ENCODE data around the gene SLCO3A1.

Gene SLCO3A1

DNA sequence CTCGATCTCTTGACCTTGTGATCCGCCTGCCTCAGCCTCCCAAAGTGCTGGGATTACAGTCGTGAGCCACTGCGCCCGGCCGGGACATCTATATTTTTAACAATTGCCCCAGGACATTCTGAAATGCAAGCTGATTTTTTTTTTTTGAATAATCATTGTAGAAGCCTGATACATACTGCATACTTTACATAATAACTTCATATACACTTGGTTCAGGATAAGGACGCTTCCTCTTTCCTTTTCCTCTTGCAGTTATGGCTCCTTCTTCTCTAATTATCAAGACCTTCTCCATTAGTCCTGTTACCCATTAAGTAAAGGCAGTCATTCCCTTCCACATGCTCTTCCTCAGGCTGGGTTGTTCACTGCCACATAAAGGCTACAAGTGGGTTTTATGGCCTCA, 58.3 kb downstream of the SLCO3A1 start:
- DNase-seq (ENCODE audit: low read depth in 2 of 2): no peak

GRCh38 chr15:91912336-91912735, 58.8 kb downstream of the SLCO3A1 start:
- no peak for DNase-seq (ENCODE audit: low read depth in 2 of 2)

GRCh38 chr15:91913560-91913959, 60.1 kb downstream of the SLCO3A1 start:
- DNase-seq (ENCODE audit: low read depth in 2 of 2): no peak

- DNase-seq (ENCODE audit: low read depth in 2 of 2): no peak
These were observed 62.1 kb downstream of the SLCO3A1 start for GRCh38 chr15:91915576-91915975.

GRCh38 chr15:91916051-91916450, 62.5 kb downstream of the SLCO3A1 start:
- no peak for DNase-seq (ENCODE audit: low read depth in 2 of 2)

GRCh38 chr15:91917686-91918360, 64.3 kb downstream of the SLCO3A1 start:
- no peak for DNase-seq (ENCODE audit: low read depth in 2 of 2)

GRCh38 chr15:91919014-91919534, 65.6 kb downstream of the SLCO3A1 start:
- DNase-seq (ENCODE audit: low read depth in 2 of 2): no peak

DNA sequence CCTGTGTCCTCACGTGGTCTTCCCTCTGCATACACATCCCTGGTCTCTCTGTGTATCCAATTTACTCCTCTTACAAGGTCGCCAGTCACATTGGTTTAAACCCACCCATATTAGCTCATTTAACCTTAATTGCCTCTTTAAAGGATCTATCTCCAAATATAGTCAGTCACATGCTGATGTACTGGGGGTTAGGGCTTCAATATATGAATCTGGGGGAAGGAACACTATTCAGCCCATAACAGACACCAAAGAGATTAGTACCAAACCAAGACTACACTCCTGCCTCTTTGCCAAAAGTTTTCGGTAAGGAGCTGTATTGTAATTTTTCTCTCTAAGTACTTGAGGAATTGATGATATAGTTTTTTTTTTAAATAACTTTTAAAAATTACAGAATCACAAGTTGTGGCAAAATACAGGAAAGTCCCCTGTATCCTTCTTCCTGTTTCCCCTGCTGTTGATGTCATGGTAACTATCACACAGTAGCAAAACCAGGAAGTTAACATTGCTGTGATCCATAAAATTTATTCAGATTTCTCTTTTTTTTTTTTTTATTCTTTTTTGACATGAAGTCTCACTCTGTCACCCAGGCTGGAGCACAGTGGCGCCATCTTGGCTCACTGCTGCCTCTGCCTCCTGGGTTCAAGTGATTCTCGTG, 67.8 kb downstream of the SLCO3A1 start:
- DNase-seq (ENCODE audit: low read depth in 2 of 2): no peak

DNA sequence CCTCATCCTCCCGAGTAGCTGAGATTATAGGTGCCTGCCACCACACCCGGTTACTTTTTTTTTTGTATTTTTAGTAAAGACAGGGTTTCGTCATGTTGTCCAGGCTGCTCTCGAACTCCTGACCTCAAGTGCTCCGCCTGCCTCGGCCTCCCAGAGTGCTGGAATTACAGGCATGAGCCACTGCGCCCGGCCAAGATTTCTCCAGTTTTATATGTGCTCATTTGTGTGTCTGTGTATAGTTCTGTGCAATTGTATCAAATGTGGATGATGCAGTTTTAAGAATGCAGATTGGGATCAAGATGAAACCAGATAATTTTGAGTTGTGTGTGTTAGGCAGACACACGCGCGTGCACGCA, 68.3 kb downstream of the SLCO3A1 start:
- DNase-seq (ENCODE audit: low read depth in 2 of 2): no peak

GRCh38 chr15:91922646-91923547, 69.4 kb downstream of the SLCO3A1 start:
- no peak for DNase-seq (ENCODE audit: low read depth in 2 of 2)

- no peak for DNase-seq (ENCODE audit: low read depth in 2 of 2)
These were observed 70.7 kb downstream of the SLCO3A1 start for GRCh38 chr15:91924183-91924582.

- no peak for DNase-seq (ENCODE audit: low read depth in 2 of 2)
These were observed 71.5 kb downstream of the SLCO3A1 start for GRCh38 chr15:91924837-91925495.

DNA sequence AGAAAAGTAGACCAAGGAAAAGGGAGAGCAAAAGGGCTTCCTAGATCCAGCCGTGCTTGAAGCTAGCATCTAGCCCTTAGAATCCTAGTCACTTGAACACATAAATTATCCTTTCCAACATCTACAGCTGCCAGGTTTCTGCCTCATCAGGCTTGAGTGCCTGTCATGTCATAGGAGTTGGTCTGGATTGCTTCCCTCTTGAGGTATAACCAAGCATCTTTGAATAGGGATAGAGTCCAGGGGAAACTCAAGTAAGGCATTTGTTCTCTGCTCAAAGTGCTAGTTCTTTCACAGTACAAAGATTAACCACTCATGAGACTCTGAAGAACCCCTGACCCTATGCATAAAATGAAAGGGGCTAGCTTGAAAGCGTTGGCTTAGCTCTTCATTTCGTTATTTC, 72.3 kb downstream of the SLCO3A1 start:
- DNase-seq (ENCODE audit: low read depth in 2 of 2): no peak

- no peak for DNase-seq (ENCODE audit: low read depth in 2 of 2)
These were observed 73.4 kb downstream of the SLCO3A1 start for GRCh38 chr15:91926908-91927270.

DNA sequence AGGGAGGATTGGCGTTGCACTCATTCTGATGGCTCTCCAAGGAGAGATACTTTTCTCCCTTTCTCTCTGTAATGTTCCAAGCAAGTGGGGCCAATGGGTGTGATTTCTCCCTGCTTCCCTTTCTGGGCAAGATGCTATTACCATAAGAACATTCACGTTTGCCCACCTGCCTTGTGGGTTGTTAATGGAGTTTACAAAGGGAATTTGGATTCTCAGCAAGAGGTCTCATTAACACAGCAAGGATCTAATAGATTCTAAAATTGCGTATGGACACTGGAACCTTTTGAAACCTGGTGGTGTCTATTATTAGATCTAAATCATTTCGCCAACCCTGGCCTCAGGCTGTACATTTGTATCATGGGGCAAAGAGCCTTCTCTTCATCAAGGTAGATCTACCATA, 74.1 kb downstream of the SLCO3A1 start:
- DNase-seq (ENCODE audit: low read depth in 2 of 2): no peak

- DNase-seq (ENCODE audit: low read depth in 2 of 2): no peak
These were observed 75.2 kb downstream of the SLCO3A1 start for GRCh38 chr15:91928675-91929074.

DNA sequence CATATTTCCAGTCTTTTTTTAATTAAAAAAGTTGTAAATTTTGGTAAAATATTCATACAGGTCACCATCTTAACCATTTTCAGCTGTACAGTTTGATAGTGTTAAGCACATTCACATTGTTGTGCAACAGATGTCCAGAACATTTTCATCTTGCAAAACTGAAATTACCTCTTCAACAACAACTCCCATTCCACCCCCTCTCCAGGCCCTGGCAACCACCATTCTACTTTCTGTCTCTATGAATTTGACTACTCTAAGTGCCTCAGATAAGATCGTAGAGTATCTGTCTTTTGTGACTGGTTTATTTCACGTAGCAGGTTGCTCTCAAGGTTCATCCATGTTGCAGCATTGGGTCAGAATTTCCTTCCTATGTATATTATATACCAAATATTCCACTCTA, 76.0 kb downstream of the SLCO3A1 start:
- DNase-seq (ENCODE audit: low read depth in 2 of 2): no peak

DNA sequence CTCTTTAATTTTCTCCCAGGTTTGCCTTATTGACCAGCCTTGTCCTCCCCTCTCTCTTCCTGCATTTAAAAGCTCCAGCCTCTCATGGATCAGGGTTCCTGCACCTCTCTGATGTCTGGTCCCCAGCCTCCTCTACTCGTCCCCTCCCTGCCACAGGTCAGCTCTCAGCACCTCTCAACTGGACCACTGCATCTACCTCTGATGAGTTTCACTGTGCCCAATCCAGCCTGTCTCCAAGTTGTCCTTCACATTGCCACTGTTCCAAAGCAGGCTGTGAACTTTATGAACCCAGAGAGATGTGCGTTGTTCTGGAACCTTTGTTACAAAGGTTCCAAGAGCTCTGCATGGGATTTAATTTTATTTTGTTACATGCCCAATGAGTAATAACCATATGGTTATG, 76.6 kb downstream of the SLCO3A1 start:
- DNase-seq (ENCODE audit: low read depth in 2 of 2): no peak

DNA sequence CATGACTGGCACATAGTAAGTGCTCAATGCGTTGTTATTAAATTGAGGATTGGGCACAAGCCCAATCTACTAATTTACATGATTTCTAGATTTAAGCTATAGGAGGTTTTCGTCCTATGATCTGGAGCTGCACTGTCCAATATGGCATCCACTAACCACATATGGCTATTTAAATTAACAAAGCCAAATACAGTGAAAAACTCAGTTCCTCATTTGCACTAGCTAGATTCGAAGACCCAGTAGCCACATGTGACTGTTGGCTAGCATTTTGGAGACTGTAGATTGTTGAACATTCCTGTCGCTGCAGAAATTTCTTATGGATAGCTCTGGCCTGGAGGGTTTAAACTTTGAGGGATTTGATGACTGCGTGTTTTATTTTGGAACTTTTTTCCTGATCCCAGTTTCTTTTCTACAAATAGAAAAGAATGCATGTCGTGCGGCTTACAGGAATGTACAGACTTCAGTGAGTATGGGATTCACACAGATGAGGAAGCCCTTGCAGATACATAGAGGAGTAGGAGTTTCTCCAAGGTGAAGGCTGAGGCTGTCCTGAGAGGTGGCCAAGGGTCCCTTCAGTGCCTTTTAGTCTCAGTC, 82.8 kb downstream of the SLCO3A1 start:
- no peak for DNase-seq (ENCODE audit: low read depth in 2 of 2)

GRCh38 chr15:91936927-91937326, 83.4 kb downstream of the SLCO3A1 start:
- no peak for DNase-seq (ENCODE audit: low read depth in 2 of 2)

DNA sequence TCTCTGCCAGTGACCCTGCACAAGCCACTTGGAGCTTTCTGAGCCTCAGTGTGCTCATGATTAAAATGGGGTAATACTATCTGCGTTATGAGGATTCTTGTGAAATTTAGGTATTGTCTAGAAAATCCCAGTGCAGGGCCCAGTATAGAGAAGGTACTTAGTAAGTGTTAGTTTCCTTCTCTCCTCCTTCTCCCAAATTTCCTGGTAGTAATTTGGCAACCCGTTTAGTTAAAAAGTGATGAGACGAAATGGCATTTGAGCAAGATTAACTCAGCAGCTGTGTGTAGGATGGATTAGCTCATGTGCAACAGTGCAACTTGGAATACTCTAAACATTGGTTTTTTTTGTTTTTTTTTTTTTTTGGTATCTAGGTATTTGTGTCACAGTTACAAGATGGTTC, 84.6 kb downstream of the SLCO3A1 start:
- no peak for DNase-seq (ENCODE audit: low read depth in 2 of 2)

DNA sequence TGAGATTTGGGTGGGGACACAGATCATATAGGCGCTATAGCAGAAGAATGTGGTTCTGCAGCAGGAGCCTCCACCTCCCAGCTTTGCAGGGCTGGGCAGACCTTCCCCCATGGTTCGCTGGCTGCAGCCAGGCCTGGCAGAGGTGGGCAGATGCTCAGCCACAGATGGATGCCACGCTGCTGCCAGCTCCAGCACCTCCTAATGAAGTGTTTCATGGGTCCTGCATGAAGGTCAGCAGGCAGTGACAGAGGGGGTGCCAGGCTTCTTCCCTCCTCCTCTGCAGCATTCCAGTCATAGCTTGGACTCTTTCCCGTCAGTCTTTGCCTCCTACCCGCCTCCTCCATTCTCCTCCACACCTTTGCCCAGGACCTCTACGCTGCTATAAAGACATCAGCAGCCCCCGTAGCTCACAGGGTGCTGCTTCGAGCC, 85.9 kb downstream of the SLCO3A1 start:
- no peak for DNase-seq (ENCODE audit: low read depth in 2 of 2)
